Thyroid gland (tissue), 4 donors: ENCODE results near the gene SPON1.

Experiments
- POLR2A ChIP-seq, 2 donors: fragments of 450-650 bp; IDR thresholded peaks; one replicate each; pipeline ENCODE4 v1.6.1; 2017; ENCODE audit warnings: antibody characterized with exemption in 2 of 2, mild to moderate bottlenecking in 2 of 2, moderate library complexity in 1 of 2
- TF ChIP-seq, protein P1 (sequence below), 6 experiments: fragments of 200-600 bp in 3 of 6; fragments of 450-650 bp in 3 of 6; sonication (generic) in 3 of 6; IDR thresholded peaks; one replicate each; pipeline ENCODE4 v1.5.1; 2016 to 2019; ENCODE audit warnings: antibody characterized with exemption in 6 of 6, mild to moderate bottlenecking in 2 of 6, inconsistent platforms in 1 of 6, moderate library complexity in 1 of 6

DNA sequence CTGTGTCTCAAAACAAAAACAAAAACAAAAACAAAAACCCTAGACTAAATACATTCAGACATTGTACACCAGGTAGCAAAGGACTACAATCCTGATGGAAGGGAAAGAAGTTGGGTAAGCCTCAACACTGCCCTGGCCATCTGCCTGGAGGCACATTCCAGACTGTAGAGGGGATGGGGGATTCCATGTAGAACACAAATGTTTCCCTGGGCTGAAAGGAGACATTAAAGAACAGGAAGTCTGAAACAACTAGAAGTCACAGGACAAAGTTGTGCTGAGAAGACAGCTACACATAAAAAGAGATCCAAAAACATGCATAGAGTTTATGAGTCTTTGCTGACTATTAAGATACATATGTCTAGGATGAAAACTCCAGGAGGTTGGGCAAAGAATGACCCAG, 312.6 kb downstream of the SPON1 start:
- TF ChIP-seq, protein P1, sequence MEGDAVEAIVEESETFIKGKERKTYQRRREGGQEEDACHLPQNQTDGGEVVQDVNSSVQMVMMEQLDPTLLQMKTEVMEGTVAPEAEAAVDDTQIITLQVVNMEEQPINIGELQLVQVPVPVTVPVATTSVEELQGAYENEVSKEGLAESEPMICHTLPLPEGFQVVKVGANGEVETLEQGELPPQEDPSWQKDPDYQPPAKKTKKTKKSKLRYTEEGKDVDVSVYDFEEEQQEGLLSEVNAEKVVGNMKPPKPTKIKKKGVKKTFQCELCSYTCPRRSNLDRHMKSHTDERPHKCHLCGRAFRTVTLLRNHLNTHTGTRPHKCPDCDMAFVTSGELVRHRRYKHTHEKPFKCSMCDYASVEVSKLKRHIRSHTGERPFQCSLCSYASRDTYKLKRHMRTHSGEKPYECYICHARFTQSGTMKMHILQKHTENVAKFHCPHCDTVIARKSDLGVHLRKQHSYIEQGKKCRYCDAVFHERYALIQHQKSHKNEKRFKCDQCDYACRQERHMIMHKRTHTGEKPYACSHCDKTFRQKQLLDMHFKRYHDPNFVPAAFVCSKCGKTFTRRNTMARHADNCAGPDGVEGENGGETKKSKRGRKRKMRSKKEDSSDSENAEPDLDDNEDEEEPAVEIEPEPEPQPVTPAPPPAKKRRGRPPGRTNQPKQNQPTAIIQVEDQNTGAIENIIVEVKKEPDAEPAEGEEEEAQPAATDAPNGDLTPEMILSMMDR (IDR thresholded peaks at IDR 0.05), result no peak
- no peak for TF ChIP-seq POLR2A (IDR thresholded peaks at IDR 0.05)
